DMS 273 (cell line): ENCODE results near the gene SLC4A3.
"Not testable (repeated sequence)": the region's sequence is repeated elsewhere in the genome, so short reads cannot be mapped to it uniquely, and the experiment has no call there.

Experiments
- DNase-seq: peaks from one replicate; lab custom pipeline; 2025; ENCODE audit not compliant: unreplicated experiment; lab: John Stamatoyannopoulos, UW

The SLC4A3 gene

DNA sequence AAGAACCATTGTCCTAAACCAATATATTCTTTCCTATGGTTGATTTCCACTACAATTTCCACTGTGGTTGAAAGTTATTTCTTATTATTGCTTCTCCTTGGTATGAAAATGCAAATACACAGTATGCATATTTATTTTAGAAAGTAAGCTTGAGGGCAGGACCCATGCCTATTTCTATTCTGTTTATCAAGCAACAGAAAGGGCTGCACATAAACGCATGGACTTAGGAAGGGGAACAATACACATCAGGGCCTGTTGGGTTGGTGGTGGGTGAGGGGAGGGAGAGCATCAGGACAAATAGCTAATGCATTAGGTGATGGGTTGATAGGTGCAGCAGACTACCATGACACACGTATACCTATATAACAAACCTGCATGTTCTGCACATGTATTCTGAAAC lies 20.7 kb downstream of the SLC4A3 start:
- no peak for DNase-seq

GRCh38 chr2:219648963-219649362 lies 21.5 kb downstream of the SLC4A3 start:
- DNase-seq, result no peak

- no peak for DNase-seq
Measured at GRCh38 chr2:219650426-219651248, 23.2 kb downstream of the SLC4A3 start.

GRCh38 chr2:219651656-219652055 lies 24.2 kb downstream of the SLC4A3 start:
- DNase-seq, result not testable (repeated sequence)

GRCh38 chr2:219656526-219656925 lies 29.1 kb downstream of the SLC4A3 start:
- DNase-seq, result no peak

DNA sequence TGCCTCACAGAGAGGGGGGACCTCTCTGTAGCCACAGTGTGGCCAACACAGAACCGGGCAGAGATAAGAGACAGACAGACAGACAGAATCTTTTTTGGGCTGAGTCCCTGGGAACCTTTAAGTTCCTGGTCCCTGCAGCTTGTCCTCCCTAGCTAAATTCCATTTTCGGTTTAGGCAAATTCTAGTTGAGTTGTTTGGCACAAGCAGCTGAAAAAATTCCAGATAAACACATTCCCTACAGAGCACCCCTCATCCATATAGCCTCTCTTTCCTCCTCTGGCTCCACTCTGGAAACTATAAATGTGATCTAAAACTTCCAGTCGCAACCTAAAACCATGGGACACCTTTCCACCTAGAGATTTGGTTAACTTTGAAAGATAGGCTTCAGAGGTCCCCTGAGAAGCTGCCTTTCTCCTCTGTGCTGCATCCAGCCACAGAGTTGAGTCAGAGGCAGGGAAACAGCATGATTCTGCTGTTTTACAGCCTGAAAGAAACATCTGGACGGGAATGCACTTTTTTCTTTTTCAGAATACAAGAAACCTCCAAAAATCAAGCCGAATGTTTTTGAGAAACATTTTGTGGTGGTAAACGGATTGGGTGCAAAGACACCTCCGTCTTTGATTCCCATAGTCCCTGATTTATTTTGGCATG lies 30.9 kb downstream of the SLC4A3 start:
- DNase-seq, result no peak

GRCh38 chr2:219658874-219659273 lies 31.4 kb downstream of the SLC4A3 start:
- no peak for DNase-seq

- DNase-seq, result peak; percentile 12
Measured at GRCh38 chr2:219661197-219661954, 33.9 kb downstream of the SLC4A3 start.

DNA sequence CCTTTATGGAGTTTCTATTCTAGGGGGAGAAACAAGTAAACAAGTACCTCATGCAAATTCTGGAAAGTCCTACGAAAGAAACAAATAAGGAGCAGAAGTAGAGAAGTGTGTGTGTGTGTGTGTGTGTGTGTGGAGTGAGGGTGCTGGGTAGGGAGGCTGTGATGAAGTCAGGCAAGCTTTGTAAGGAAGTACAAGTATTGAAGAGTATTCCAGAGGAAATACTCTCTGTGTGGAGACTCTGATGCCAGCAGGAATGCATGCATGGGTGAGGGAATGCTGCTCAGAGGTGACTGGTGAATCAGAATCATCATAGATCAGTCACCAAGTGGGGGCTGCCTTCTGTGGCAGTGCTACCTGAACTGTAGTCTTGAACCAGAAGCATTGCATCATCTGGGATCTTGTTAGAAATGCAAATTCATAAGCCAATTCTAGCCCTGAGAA lies 34.5 kb downstream of the SLC4A3 start:
- no peak for DNase-seq

GRCh38 chr2:219662566-219662965 lies 35.1 kb downstream of the SLC4A3 start:
- DNase-seq, result no peak

DNA sequence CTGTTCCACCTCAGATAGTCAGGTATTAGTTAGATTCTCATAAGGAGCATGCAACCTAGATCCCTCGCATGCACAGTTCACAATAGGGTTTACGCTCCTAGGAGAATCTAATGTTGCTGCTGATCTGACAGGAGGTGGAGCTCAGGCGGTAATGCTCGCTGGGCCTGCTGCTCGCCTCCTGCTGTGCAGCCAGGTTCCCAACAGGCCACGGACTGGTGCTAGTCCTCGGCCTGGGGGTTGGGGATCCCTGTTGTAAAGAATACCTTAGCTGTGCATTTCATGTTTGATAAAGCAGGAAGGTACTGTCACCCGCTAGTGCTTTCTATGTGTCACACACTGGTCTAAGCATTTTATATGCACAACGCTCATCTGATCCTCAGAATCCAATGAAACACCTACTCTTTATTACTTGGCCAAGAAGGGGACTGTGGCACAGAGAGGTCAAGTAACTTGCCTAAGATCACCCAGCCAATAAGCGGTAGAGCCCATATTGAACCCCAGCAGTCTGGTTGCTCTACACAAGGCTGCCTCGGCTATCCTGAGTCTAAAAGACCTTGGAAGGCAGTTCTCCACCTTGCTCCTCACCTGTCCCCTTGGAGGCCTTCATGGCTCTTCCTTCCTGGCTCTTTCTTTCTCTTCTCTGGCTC lies 35.8 kb downstream of the SLC4A3 start:
- no peak for DNase-seq

GRCh38 chr2:219664041-219664440 lies 36.6 kb downstream of the SLC4A3 start:
- DNase-seq, result no peak

GRCh38 chr2:219664944-219665343 lies 37.5 kb downstream of the SLC4A3 start:
- peak; percentile 71 for DNase-seq

- DNase-seq, result no peak
Measured at GRCh38 chr2:219665926-219666325, 38.5 kb downstream of the SLC4A3 start.

GRCh38 chr2:219668316-219668715 lies 40.9 kb downstream of the SLC4A3 start:
- no peak for DNase-seq

DNA sequence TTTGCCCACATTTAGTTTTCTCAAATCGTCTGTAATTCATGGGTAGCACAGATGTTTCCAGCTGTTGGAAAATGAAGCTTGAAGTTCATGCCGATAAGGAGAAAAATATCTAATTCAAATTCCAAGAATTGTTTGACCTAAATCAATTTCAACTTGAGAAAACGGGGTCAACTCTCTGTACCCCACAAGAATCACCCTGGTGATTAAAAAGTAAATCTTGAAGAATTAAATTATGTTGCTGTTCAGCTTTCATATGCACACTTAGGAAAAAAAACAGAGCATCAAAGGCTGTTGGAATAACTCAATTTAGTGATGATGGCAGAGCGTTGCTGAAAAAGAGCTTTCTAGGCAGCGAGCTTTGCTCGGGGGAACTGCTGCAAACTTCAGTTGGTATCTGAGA lies 43.0 kb downstream of the SLC4A3 start:
- no peak for DNase-seq

GRCh38 chr2:219671279-219671678 lies 43.8 kb downstream of the SLC4A3 start:
- no peak for DNase-seq

- DNase-seq, result no peak
Measured at GRCh38 chr2:219672406-219672805, 45.0 kb downstream of the SLC4A3 start.

GRCh38 chr2:219675221-219675620 lies 47.8 kb downstream of the SLC4A3 start:
- DNase-seq, result peak; percentile 76

GRCh38 chr2:219676586-219676985 lies 49.2 kb downstream of the SLC4A3 start:
- DNase-seq, result no peak

GRCh38 chr2:219679041-219679440 lies 51.6 kb downstream of the SLC4A3 start:
- DNase-seq, result no peak
